Ovary (tissue), 3 donors: ENCODE measurements around the gene FBN3.

Experiments used
- EP300 ChIP-seq: sonication (generic); formaldehyde crosslinking; IDR thresholded peaks from one replicate; pipeline ENCODE4 v1.6.1; 2017; ENCODE audit warnings: antibody characterized with exemption
- POLR2A ChIP-seq: fragments of 450-650 bp; IDR thresholded peaks from one replicate; pipeline ENCODE4 v1.6.1; 2017; ENCODE audit warnings: antibody characterized with exemption, mild to moderate bottlenecking, moderate library complexity
- TF ChIP-seq, protein P1 (sequence below), 3 donors: fragments of 450-650 bp in 2 of 3; fragments of 200-600 bp in 1 of 3; IDR thresholded peaks; one replicate each; pipeline versions ENCODE4 v1.5.1 to v1.8.0; 2016 to 2022; ENCODE audit warnings: antibody characterized with exemption in 3 of 3, mild to moderate bottlenecking in 1 of 3
- donor health status: DM: no; HTN: no; CAD: no.

DNA sequence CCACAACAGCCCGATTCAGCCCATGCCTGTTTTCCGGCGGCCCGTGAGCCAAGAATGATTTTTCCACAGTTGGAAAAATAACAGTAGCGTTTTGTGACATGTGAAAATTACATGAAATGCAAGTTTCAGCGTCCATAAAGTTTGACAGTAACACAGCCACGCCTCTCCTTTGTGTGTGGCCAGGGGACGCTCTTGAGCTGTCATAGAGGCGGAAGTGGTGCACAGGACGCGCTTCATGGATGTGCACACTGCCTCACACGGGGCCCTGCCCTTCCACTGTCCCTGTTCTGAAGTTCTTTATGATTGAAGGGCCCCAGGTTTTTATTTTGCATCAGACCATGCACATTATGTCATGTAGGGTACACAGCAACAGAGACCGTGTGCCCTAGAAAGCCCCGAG, 131.6 kb downstream of the FBN3 start:
- TF ChIP-seq, protein P1, sequence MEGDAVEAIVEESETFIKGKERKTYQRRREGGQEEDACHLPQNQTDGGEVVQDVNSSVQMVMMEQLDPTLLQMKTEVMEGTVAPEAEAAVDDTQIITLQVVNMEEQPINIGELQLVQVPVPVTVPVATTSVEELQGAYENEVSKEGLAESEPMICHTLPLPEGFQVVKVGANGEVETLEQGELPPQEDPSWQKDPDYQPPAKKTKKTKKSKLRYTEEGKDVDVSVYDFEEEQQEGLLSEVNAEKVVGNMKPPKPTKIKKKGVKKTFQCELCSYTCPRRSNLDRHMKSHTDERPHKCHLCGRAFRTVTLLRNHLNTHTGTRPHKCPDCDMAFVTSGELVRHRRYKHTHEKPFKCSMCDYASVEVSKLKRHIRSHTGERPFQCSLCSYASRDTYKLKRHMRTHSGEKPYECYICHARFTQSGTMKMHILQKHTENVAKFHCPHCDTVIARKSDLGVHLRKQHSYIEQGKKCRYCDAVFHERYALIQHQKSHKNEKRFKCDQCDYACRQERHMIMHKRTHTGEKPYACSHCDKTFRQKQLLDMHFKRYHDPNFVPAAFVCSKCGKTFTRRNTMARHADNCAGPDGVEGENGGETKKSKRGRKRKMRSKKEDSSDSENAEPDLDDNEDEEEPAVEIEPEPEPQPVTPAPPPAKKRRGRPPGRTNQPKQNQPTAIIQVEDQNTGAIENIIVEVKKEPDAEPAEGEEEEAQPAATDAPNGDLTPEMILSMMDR (IDR thresholded peaks at IDR 0.05), result no peak
- TF ChIP-seq EP300, result no peak
- TF ChIP-seq POLR2A, result no peak
